Stimulated activated naive CD8-positive, alpha-beta T cell treated with anti-CD3 and anti-CD28 coated beads, Interleukin-15, Interleukin-2, amounts not matched to agents 100 U/mL and 50 U/mL, for 24 hours (primary cell): Measurements from ENCODE around the gene BATF2.
"Not testable (repeated sequence)": the region's sequence is repeated elsewhere in the genome, so short reads cannot be mapped to it uniquely, and the experiment has no call there.

ENCODE experiments used
- ATAC-seq: fragments of 150-1000 bp; cut with Tn5 transposase; one replicate; pipeline ENCODE4 v1.10.0; 2021
- DNase-seq: peaks from one replicate; pipeline ENCODE4 v3.0.0; 2021

The BATF2 gene, protein sequence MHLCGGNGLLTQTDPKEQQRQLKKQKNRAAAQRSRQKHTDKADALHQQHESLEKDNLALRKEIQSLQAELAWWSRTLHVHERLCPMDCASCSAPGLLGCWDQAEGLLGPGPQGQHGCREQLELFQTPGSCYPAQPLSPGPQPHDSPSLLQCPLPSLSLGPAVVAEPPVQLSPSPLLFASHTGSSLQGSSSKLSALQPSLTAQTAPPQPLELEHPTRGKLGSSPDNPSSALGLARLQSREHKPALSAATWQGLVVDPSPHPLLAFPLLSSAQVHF

DNA sequence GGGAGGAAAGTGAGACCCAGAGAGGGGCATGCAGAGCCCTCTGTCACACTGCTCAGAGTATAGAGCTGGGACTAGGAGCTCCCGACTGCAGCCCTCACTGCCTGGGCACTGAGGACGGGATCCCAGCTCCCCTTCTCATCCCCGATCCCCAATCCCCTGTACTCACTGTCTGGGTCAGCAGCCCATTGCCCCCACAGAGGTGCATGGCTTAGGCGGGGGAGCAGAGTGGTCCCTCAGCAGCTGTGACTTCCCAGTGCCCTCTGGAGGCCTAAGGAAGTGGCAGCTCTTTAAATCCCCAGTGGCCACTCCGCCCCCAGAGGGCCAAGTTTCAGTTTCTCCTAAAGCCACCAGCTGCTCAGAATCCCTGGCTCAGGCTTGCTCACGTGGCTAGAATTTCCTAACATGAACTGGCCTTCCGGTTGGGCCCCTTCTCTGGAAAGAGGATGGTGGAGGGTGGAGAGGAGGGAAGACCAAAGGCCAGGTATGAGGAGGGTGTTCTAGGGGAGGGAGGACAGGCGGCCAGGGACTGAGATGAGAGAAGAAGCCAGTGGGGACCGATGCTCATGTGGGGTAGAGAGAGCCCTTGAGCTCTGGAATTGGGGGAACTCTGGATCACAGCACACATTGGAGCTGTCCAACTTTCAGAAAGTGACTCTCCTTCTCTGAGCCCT is at the start of gene BATF2:
TSS of gene BATF2 (minus strand) at position 262 of the 671 bp plus-strand sequence. CDS start at position 205, 57 bp downstream.
- peak; percentile 19 for ATAC-seq
- DNase-seq = peak; percentile 16

DNA sequence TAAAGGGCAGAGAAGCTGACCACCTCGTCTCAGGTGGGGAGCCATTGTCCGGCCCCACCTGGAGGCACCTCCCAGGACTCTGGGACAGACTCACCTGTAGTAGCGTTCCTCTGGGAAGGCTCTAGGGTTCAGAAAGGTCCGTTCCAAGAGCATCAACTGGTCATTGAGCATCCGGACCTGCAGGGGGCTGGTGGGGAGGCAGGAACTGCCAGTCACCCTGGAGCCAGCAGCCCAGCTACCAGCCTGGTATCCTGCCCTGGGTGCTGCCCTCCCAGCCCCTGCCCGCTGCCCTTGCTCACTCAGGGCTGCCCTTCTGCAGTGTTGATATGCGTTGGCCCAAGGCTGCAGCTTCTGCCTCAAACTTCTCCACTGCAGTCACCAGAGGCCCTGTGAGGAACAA is 49.0 kb upstream of the BATF2 start:
- DNase-seq (no peak), ATAC-seq (no peak)

DNA sequence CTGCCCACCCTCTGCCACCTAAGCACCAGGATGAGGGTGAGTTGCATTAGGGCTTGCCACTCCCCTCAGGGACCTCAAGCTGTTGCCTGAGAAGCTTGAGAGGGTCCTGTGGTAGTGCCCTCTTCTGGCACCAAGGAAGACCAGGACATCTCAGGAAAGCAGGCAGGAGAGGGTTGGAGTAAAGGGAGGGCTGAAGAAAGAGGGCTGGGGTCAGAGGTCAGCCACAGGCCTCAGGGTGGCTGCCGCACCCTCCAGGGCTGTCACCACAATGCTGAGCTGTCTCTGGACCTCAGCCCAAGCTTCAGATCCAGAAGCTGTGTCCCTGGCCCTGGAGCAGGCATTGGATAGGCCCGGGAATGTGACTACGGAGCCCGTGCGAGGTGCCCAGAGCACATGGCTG is 48.3 kb upstream of the BATF2 start:
- ATAC-seq (no peak), DNase-seq (no peak)

DNA sequence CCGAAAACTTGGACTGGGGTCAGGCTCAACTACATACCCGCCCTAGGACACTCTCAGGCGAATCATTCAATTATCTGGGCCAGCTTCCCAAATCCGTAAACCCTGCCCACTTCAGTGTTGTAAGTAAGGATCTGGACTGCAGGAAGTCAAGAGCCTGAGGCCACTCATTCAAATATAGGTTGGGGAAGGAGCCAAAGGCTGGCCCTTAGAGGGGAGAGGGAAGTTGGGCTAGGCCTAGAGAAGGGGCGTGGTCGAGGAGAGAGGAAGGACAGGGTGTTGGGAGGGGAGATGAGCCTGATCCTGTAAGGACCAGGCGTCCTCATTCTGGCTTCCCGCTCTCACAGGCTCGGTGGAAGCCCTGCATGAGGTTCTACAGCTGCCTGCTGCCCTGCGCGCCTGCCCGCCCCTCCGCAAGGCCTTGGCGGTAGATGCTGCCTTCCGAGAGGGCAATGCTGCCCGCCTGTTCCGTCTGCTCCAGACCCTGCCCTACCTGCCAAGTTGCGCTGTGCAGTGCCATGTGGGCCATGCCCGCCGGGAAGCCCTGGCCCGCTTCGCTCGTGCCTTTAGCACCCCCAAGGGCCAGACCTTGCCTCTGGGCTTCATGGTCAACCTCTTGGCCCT is 47.2 kb upstream of the BATF2 start:
- no peak for DNase-seq
- ATAC-seq = no peak

DNA sequence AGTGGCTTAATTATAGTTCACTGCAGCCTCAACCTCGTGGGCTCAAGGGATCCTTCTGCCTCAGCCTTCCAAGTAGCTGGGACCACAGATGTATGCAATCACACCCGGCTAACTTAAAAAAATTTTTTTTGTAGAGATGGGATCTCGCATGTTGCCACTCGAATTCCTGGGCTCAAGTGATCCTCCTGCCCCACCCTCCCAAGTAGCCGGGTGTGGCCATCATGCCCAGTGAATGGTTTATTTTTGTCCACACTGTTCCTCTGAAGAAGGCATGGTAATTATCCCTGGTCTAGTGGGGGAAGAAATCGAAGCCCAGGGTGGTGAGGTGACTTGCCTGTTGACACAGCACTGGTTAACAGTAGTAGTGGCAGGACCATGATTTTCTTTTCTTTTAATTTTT is 46.1 kb upstream of the BATF2 start:
- no peak for ATAC-seq
- DNase-seq = no peak

DNA sequence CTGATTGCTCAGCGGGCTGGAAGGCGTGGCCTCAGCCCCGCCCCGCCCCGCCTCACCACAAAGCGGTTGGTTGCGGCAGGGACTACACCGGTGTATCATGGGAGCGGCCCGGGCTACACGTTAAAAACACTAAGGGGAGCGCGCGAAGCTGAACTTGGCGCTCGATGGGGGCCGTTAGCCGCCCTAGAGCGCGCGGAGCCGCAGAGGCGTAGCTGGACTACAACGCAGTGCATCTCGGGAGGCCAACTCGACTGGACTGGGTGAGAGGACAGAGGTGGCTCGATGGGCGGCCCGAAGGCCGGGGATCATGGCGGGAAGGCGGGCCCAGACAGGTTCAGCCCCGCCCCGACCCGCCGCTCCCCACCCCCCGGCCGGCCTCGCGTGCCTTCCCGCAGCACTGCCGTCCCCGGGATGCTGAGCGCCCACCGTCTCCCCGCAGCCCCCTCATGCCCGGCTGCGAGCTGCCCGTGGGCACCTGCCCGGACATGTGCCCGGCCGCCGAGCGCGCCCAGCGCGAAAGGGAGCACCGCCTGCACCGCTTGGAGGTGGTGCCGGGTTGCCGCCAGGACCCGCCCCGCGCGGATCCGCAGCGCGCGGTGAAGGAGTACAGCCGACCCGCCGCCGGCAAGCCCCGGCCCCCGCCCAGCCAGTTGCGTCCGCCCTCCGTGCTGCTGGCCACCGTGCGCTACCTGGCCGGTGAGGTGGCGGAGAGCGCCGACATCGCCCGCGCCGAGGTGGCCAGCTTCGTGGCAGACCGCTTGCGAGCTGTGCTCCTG is 44.3 kb upstream of the BATF2 start, which contains the start of gene SAC3D1:
TSS of gene SAC3D1 (plus strand) at position 364 of the 776 bp plus-strand sequence. CDS start at position 447, 83 bp downstream.
- DNase-seq (peak; percentile 89), ATAC-seq (peak; percentile 96)

DNA sequence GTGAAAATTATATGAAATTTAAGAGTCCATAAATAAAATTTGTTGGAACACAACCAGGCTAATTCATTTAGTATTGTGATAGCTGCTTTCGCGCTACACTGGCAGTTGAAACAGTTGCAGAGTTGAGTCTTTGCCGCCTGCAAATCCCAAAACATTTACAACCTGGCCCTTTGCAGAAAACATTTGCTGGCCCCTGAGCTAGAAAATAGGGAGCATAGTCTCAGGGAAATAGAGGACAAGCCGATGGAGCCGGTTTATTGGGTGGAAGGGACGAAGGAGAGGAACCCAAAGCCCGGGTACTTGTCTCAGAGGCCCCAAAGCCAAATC is 43.7 kb upstream of the BATF2 start:
- no peak for DNase-seq
- no peak for ATAC-seq

DNA sequence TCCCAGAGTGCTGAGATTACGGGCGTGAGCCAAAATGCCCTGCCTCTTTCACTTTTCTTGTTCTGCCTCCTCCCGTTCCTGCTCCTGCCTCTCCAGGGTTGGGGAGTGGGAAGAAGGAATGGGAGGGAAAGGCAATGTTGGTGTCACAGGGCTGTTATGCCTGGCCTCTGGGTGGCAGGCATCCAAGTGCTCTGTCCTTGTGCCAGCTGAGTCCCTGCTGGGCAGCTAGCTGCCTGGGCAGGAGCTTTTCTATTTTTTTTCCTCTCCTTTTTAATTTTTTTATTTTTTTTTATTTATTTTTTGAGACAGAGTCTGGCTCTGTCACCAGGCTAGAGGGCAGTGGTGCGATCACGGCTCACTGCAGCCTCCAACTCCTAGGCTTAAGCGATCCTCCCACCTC is 40.2 kb upstream of the BATF2 start:
- DNase-seq = no peak
- no peak for ATAC-seq

DNA sequence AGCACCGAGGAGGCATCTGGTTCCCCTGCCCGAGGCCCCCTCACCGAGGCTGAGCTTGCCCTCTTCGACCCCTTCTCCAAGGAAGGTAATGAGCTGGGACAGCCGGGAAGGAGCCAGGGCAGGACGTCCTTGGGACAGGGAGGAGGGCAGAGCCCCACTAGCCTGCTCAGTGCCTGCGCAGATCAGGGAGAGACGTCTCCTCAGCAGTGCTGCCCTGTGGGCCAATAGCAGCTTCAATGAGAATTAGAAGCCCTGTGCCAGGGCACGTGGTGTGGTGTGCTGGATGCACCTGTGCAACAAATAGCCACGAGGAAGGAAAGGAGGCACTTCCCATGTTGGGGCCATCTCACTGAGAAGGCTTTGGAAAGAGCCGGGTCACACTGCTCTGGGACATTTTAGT is 38.8 kb upstream of the BATF2 start:
- no peak for ATAC-seq
- DNase-seq = no peak

DNA sequence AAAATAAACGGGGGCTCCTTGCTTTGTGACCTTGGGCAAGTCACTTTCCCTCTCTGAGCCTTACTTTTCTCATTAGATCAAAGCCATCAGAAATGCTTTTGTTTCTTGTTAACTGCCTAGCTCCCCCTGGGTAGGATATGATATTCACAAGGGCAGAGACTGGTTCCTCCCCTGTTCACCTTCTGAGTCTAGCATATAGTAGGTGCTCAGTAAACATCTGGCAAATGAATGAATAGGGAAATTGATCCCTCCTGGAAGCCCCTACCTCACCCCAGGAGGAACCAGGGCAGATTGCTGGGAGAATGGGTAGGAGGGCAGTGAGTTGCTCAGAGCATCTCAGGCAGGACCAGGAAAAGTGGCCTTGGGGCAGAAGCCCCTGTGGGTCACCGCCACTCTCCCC is 37.7 kb upstream of the BATF2 start:
- DNase-seq (no peak), ATAC-seq (no peak)

DNA sequence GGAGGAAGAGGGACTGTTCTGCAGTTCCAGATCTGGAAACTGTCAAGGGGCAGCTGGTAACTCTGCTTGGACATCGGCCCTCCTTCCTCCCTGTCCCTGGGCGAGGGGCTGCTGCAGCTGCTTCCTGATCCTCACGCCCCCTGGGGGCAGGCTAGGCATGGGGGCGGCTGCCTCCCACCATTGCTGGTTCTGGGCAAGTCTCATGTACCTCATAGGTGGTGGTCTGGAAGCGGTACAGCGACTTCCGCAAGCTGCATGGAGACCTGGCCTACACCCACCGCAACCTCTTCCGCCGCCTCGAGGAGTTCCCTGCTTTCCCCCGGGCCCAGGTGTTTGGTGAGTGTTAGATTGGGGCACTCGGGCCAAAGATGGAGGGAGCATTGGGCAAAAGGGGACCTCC is 35.4 kb upstream of the BATF2 start:
- DNase-seq (no peak), ATAC-seq (no peak)

DNA sequence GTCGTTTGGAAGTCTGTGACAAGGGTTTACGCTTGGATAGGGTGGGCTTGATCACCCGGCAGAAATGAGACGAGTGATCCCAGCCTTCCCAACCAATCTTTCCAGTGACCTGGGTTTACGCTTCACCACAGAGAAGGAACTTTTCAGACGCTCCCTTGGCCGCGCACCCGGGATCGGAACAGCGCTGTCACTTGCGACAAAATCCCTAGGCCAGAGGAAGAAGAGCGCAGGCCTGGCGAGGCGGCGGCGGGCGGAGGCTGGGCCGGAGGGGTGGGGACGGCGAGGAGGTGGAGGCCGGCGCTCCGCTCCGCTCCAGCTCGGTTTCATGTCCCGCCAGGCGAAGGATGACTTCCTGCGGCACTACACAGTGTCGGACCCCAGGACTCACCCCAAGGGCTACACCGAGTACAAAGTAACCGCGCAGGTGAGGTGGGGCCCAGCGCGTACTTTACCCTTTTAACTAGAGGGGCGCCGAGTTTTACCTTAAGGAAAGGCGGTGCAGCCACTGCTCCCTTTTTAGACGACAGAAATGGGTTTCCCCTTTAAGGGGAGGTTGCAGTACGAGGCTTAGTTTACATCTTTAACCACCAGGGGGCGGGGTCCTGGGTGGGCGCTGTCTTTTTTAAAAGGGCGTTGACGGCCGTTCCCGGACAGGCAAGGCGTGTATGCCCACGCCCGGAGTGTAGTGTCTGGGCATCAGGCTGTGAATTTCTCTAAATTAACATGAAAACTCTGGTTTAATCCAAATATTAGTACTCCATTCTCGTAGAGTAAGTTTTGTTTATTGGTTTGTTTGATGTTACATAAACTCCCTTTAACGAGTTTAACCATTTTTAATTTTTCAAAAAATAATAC is 30.7 kb upstream of the BATF2 start, which contains the start of gene SNX15:
TSS of gene SNX15 (plus strand) at position 227 of the 855 bp plus-strand sequence. CDS start at position 326, 99 bp downstream.
- peak; percentile 91 for DNase-seq
- ATAC-seq = peak; percentile 92

DNA sequence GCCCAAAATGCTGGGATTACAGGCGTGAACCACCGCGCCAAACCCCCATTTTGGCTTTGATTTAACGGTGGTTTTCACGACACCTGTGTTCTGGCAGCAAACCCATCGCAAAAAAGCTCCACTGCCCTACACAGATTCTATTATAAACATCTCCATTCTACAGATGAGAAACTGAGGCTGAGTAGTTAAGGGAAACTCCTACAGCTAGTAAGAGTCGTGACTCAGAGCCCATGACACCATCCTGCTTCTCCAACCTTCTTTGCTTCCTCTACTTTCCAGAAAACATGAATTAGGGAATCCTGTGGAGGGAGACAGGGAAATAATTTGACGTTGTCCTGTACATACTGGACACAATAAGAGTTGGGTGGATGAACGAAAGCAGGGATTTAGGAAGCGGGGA is 30.0 kb upstream of the BATF2 start:
- ATAC-seq (peak; percentile 1), DNase-seq (no peak)

DNA sequence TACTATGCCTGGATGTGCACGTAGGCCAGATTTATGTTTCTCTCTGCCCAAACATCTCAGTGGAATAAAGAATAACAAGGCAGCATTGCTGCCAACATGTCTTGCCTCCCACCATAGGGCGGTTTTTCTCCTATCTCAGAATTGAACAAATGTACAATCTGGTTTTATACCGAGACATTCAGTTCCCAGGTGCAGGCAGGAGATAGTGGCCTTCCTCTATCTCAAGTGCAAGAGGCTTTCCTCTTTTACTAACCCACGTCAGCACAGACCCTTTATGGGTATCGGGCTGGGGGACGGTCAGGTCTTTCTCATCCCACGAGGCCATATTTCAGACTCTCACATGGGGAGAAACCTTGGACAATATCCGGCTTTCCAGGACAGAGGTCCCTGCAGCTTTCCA is 26.7 kb upstream of the BATF2 start:
- not testable (repeated sequence) for ATAC-seq, DNase-seq

DNA sequence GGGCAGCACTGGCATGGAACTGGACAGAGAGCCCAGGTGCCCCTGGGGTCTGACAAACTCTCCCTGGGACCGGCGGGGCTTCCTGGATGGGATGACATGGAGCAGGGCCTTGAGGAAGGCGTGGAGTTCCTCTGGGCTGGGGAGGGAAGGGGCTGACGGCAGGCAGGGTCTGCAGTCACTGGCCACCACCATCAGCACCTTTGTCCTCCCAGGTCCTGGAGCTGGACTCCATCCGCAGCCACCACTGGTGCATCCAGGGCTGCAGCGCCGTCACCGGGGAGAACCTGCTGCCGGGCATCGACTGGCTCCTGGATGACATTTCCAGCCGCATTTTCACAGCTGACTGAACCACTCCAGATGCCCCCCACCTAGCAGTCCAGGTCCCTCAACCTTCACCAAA is 24.7 kb upstream of the BATF2 start:
- ATAC-seq = no peak

DNA sequence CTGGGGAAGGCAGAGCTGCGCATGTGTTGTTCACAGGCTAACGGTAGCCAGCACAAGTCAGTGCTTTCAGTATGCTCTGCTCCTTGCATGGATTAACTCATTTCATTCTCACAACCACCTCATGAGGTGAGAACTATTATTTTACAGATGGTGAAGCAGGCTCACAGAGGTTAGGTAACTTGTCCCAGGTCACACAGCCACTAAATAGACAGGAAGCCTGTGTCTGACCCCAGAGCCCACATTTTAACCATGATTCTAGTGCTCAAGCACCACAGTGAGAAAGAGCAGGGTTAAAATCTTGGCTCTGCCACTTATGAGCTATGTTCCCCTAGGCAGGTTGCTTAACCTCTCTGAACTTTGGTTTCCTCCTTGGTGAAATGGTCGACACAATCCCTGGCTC is 24.2 kb upstream of the BATF2 start:
- ATAC-seq (no peak), DNase-seq (no peak)

More for the DNA sequence above, 24.7 kb upstream of the BATF2 start:
- DNase-seq = no peak

DNA sequence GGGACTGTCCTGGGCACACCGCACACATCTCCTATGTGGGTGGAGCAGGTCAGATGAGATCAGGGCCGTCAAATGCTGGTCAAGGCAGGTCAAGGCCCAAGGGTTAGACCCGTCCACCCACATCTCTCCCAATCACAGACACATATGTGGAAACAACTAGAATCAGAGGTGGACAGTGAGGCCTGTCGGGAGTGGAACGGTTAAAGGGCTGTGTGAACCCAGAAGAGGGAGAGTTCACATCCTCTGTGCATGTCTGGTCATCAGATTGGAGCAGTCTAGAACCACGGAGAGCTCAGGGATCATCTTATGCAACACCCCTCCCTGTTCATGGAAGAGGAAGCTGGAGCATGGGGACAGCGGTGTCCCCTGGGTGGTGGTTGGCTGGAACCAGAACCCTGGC is 23.1 kb upstream of the BATF2 start:
- ATAC-seq = no peak
- no peak for DNase-seq

DNA sequence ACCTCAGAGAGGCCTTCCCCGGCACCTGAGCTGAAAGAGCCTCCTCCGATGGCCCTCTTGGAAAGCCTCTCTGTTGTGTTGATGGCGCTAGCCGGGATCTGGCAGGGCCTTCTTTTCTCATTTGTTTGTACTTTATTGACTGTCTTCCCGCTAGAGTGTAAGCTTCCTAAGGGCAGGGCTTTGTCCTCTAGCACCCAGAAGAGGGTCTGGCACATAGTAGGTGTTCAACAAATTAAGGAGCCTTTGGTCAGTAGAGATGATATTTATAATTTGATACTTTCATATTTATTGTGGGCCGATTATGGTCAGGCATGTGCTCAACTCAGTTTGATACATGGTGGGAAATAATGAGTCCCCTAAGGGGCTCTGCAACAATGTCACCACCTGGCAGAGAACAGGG is 21.2 kb upstream of the BATF2 start:
- DNase-seq = no peak

DNA sequence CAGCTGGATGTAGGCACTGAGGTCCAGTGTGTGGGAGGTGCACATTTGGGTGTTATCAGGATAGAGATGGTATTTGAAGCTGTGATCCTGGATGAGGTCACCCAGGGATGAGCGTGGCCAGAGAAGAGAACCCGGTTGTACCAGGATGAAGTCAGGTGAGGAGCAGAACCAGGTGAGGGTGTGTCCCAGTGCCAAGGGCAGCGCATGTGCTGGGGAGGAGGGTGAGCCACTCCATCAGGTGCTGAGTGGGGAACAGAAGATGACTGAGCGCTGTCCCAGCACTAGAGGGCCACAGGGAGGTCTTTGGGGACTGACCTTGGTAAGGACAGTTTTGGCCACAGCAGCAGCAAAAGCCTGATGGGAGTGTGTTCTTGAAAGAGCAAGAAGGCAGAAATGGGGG is 19.9 kb upstream of the BATF2 start:
- ATAC-seq (no peak), DNase-seq (no peak)

More for the DNA sequence above, 21.2 kb upstream of the BATF2 start:
- ATAC-seq = no peak

DNA sequence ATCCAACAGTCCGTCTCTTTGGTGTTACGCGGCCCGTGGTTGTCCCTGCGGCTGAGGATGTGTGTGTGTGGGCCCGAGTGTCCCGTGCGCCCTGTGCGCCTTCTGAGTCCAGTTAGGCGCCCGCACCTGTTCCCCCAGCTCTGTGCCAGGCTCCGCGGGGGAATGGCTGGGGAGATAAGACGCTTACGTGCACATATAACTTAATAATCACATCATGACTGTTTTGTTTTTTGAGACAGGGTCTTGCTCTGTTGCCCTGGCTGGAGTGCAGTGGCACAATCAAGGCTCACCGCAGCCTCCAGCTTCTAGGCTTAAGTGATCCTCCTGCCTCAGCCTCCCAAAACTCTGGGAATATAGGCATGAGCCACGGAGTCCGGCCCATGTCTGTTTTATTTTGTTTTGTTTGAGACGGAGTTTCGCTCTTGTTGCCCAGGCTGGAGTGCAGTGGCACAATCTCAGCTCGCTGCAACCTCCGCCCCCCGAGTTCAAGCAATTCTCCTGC is 18.0 kb upstream of the BATF2 start:
- DNase-seq (no peak), ATAC-seq (no peak)
